IMR-90 (cell line): ENCODE measurements around the gene HOXB9. TPM values are rescaled to one million over a fixed set of nuclear protein-coding genes. Genes with fewer than 3 reads are reported as not detected.

Source experiments
- ATAC-seq: fragments of 200-7000 bp; cut with Tn5 transposase; 2 replicates; pipeline ENCODE4 v1.9.1; 2020; ENCODE audit warnings: low read depth, mild to moderate bottlenecking, moderate library complexity
- BruUV-seq: library from RNA; stranded (reverse); fragments of 400-500 nt; replicated peaks from 2 replicates; lab custom pipeline; 2021; lab: Mats Ljungman, UMichigan
- CTCF ChIA-PET: fragments of 300-600 bp; formaldehyde crosslinking; extraction: SDS; loops from one replicate; lab custom pipeline; 2021; ENCODE audit warnings: antibody characterized with exemption; lab: Yijun Ruan, JAX
- POLR2A ChIA-PET: fragments of 300-600 bp; sonication (Branson Sonifier 250); formaldehyde crosslinking; loops from one replicate; lab custom pipeline; 2022; ENCODE audit warnings: antibody characterized with exemption; ENCODE audit not compliant: unreplicated experiment; lab: Charles Lee
- DNase-seq: peaks from one replicate; pipeline ENCODE4 v3.0.0; 2013
- H2AFZ ChIP-seq: replicated peaks from 2 replicates; pipeline ENCODE3; 2013; ENCODE audit warnings: low read length, mild to moderate bottlenecking; ENCODE audit not compliant: poor library complexity
- H2AK5ac ChIP-seq: 2 replicates; pipeline ENCODE4 v1.6.1; 2013; ENCODE audit warnings: low read depth, low read length, inconsistent platforms
- H2AK9ac ChIP-seq: replicated peaks from 2 replicates; pipeline ENCODE3; 2013; ENCODE audit warnings: mild to moderate bottlenecking, low read depth, low read length, moderate library complexity; ENCODE audit not compliant: poor library complexity
- H2BK120ac ChIP-seq: 2 replicates; pipeline ENCODE4 v1.6.1; 2013; ENCODE audit warnings: low read depth, low read length, inconsistent platforms
- H2BK15ac ChIP-seq: 3 replicates; pipeline ENCODE4 v1.6.1; 2013; ENCODE audit warnings: low read depth, low read length, inconsistent platforms
- H2BK20ac ChIP-seq: 2 replicates; pipeline ENCODE4 v1.6.1; 2013; ENCODE audit warnings: low read depth, mild to moderate bottlenecking, inconsistent platforms, low read length, moderate library complexity
- H2BK5ac ChIP-seq: 2 replicates; pipeline ENCODE4 v1.6.1; 2013; ENCODE audit warnings: mild to moderate bottlenecking, low read depth, low read length, inconsistent platforms; ENCODE audit not compliant: poor library complexity, severe bottlenecking
- H3K14ac ChIP-seq: replicated peaks from 2 replicates; pipeline ENCODE4 v1.6.1; 2013; ENCODE audit warnings: low read depth, low read length, inconsistent platforms
- H3K18ac ChIP-seq: 2 replicates; pipeline ENCODE4 v1.6.1; 2013; ENCODE audit warnings: low read depth, low read length, control low read depth
- H3K23ac ChIP-seq: 2 replicates; pipeline ENCODE4 v1.6.1; 2013; ENCODE audit warnings: low read depth, low read length, inconsistent platforms
- H3K27ac ChIP-seq: 2 replicates; pipeline ENCODE4 v1.5.1; 2013; ENCODE audit warnings: mild to moderate bottlenecking, control low read depth, low read length; ENCODE audit not compliant: insufficient read depth
- H3K27me3 ChIP-seq: 2 replicates; pipeline ENCODE4 v1.6.1; 2013; ENCODE audit warnings: low read length; ENCODE audit not compliant: control insufficient read depth, insufficient read depth
- H3K36me3 ChIP-seq: 2 replicates; pipeline ENCODE4 v1.6.1; 2013; ENCODE audit warnings: low read length, mixed read lengths; ENCODE audit not compliant: control insufficient read depth, insufficient read depth
- H3K4ac ChIP-seq: 2 replicates; pipeline ENCODE4 v1.6.1; 2013; ENCODE audit warnings: low read depth, low read length, inconsistent platforms
- H3K4me1 ChIP-seq: 2 replicates; pipeline ENCODE4 v1.6.1; 2013; ENCODE audit warnings: low read length, mixed read lengths; ENCODE audit not compliant: control insufficient read depth, insufficient read depth
- H3K4me2 ChIP-seq: 2 replicates; pipeline ENCODE4 v1.6.1; 2013; ENCODE audit warnings: low read depth, mild to moderate bottlenecking, control low read depth, low read length, moderate library complexity
- H3K4me3 ChIP-seq: 2 replicates; pipeline ENCODE4 v1.5.1; 2013; ENCODE audit warnings: low read depth, mild to moderate bottlenecking, control low read depth, low read length, moderate library complexity; ENCODE audit not compliant: insufficient read depth
- H3K56ac ChIP-seq: 2 replicates; pipeline ENCODE4 v1.6.1; 2013; ENCODE audit warnings: low read length, inconsistent platforms; ENCODE audit not compliant: insufficient read depth; ENCODE audit errors: extremely low read depth
- H3K79me1 ChIP-seq, 2 experiments: 2 replicates each; pipeline ENCODE4 v1.6.1; 2013; ENCODE audit warnings: low read length in 2 of 2, inconsistent platforms in 1 of 2, low read depth in 1 of 2
- H3K9ac ChIP-seq: 2 replicates; pipeline ENCODE4 v1.6.1; 2013; ENCODE audit warnings: low read depth, low read length, control low read depth
- H3K9me1 ChIP-seq: 2 replicates; pipeline ENCODE4 v1.6.1; 2013; ENCODE audit warnings: low read length, inconsistent platforms; ENCODE audit not compliant: insufficient read depth
- H3K9me3 ChIP-seq: 2 replicates; pipeline ENCODE4 v1.6.1; 2013; ENCODE audit warnings: low read length; ENCODE audit not compliant: control insufficient read depth, insufficient read depth
- H4K20me1 ChIP-seq: 2 replicates; pipeline ENCODE4 v1.6.1; 2013; ENCODE audit warnings: low read length, inconsistent platforms; ENCODE audit not compliant: insufficient read depth
- H4K5ac ChIP-seq: 2 replicates; pipeline ENCODE4 v1.6.1; 2013; ENCODE audit warnings: mild to moderate bottlenecking, low read depth, low read length, control low read depth
- H4K8ac ChIP-seq, 2 experiments: 2 replicates each; pipeline ENCODE4 v1.6.1; 2013; ENCODE audit warnings: low read depth in 2 of 2, low read length in 2 of 2, control low read depth in 1 of 2, inconsistent platforms in 1 of 2
- H4K91ac ChIP-seq: 2 replicates; pipeline ENCODE4 v1.6.1; 2013; ENCODE audit warnings: low read depth, low read length, inconsistent platforms; ENCODE audit not compliant: insufficient read depth
- BHLHE40 ChIP-seq: fragments of 150-350 bp; IDR thresholded peaks from 2 replicates; pipeline ENCODE4 v1.6.1; 2016; ENCODE audit warnings: mild to moderate bottlenecking, low read depth, low read length
- CEBPB ChIP-seq: IDR thresholded peaks from 2 replicates; pipeline ENCODE4 v1.6.1; 2012; ENCODE audit warnings: low read depth, low read length, improper control_type of control experiment
- CHD1 ChIP-seq: IDR thresholded peaks from 2 replicates; pipeline ENCODE4 v1.6.1; 2012; ENCODE audit warnings: low read depth, low read length, improper control_type of control experiment
- ELK1 ChIP-seq: fragments of 150-350 bp; IDR thresholded peaks from 2 replicates; pipeline ENCODE4 v1.6.1; 2016; ENCODE audit warnings: low read depth, mild to moderate bottlenecking, low read length, moderate library complexity, borderline replicate concordance
- FOS ChIP-seq: fragments of 150-350 bp; IDR thresholded peaks from 2 replicates; pipeline ENCODE4 v1.6.1; 2016; ENCODE audit warnings: low read depth, low read length
- MAFK ChIP-seq: IDR thresholded peaks from 2 replicates; pipeline ENCODE4 v1.6.1; 2012; ENCODE audit warnings: low read depth, low read length, improper control_type of control experiment
- MAZ ChIP-seq: IDR thresholded peaks from 2 replicates; pipeline ENCODE4 v1.6.1; 2012; ENCODE audit warnings: low read depth, mild to moderate bottlenecking, low read length, improper control_type of control experiment, moderate library complexity, borderline replicate concordance
- MXI1 ChIP-seq: IDR thresholded peaks from 2 replicates; pipeline ENCODE4 v1.6.1; 2012; ENCODE audit warnings: low read depth, mild to moderate bottlenecking, low read length, moderate library complexity, borderline replicate concordance
- NFE2L2 ChIP-seq: fragments of 150-350 bp; IDR thresholded peaks from 2 replicates; pipeline ENCODE4 v1.6.1; 2016; ENCODE audit warnings: low read depth, mild to moderate bottlenecking, low read length
- POLR2A ChIP-seq: IDR thresholded peaks from 2 replicates; pipeline ENCODE4 v1.6.1; 2012; ENCODE audit warnings: mild to moderate bottlenecking, low read depth, low read length
- RAD21 ChIP-seq: IDR thresholded peaks from 2 replicates; pipeline ENCODE4 v1.6.1; 2012; ENCODE audit warnings: low read length, improper control_type of control experiment
- RCOR1 ChIP-seq: IDR thresholded peaks from 2 replicates; pipeline ENCODE4 v1.6.1; 2012; ENCODE audit warnings: mild to moderate bottlenecking, low read length, improper control_type of control experiment; ENCODE audit not compliant: insufficient replicate concordance
- RFX5 ChIP-seq: IDR thresholded peaks from 2 replicates; pipeline ENCODE4 v1.8.0; 2012; ENCODE audit warnings: low read depth, mild to moderate bottlenecking, low read length, moderate library complexity
- SMC3 ChIP-seq: fragments of 150-350 bp; IDR thresholded peaks from 2 replicates; pipeline ENCODE4 v1.6.1; 2016; ENCODE audit warnings: low read depth, mild to moderate bottlenecking, antibody characterized with exemption, low read length, moderate library complexity
- USF2 ChIP-seq: fragments of 150-350 bp; IDR thresholded peaks from 2 replicates; pipeline ENCODE4 v1.6.1; 2017; ENCODE audit warnings: mild to moderate bottlenecking, antibody characterized with exemption, low read length, low read depth
- WGBS, 2 experiments: methylation state at CpG; one replicate each; pipeline versions ENCODE4 v1.1.5 to v1.1.7; 2013; ENCODE audit warnings: missing lambda C conversion rate in 2 of 2; ENCODE audit not compliant: insufficient read length in 1 of 2; ENCODE audit errors: extremely low coverage in 2 of 2; 5-methylcytosine and 5-hydroxymethylcytosine counted together
- dilution Hi-C: fragments of 300-500 bp; cut with HindIII; formaldehyde crosslinking; loops from one replicate; pipeline ENCODE4 v1.14.3; 2018; ENCODE audit warnings: low sequenced_read_pairs; ENCODE audit not compliant: unreplicated experiment
- in situ Hi-C: fragments of 300-500 bp; cut with MboI; formaldehyde crosslinking; loops from 3 replicates; pipeline ENCODE4 v1.14.3; 2019; ENCODE audit warnings: low sequenced_read_pairs, inconsistent platforms, mixed read lengths
- intact Hi-C: fragments of 100-400 bp; cut with micrococcal nuclease; formaldehyde crosslinking; loops from 2 replicates; pipeline ENCODE4 v1.10.0; 2022
- polyA plus RNA-seq, 3 experiments: library from polyadenylated mRNA; depleted of rRNA; stranded (reverse); fragments of >200 nt; gene quantifications; 2 replicates each; pipeline ENCODE4 v1.2.3, GENCODE V29; 2012; ENCODE audit warnings: low replicate concordance in 1 of 3
- total RNA-seq: library from RNA; depleted of rRNA; stranded (reverse); fragments of >200 nt; gene quantifications from 2 replicates; pipeline ENCODE4 v1.2.3, GENCODE V29; 2012
- TF ChIP-seq, protein P1 (sequence below): conservative IDR thresholded peaks from 2 replicates; pipeline ENCODE4 v1.5.1; 2012; ENCODE audit warnings: mild to moderate bottlenecking, low read depth, low read length, improper control_type of control experiment

HOXB9 gene
- total and polyA plus RNA-seq, 2 of the 4 experiments (the other 2 are of a cell fraction): 0.05 TPM; not detected in 1

DNA sequence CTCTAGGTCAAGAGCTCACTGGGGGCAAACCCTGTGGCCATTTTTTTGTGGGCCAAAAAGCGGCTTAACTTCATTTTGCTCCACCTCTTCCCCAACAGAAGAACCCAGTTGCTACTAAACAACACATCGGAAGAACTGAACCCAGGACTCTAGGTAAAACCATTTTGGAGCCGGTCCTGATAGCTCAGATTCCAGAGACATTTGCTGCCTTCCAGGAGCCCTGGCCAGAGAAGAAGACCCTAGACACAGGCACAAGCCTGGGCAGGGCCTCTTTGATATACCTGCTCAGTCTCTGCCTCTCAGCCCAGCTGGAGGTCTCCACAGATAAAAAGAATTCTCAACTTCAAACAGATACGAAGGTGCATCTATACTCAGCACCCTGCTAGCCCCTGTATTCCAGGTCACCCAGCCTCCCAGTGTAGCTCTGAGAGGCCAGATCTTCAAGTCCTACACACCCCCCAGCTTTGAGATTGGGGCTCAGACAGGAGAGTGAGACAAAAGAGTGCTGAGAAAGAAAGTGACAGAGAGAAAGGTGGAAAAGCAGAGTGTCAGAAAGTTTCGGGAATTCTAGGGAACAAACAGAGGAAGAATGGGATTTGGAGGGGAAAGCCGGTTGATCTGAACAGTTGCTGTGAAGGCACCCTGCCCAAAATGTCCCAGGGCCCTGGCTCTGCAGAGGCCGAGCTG is 6.6 kb upstream of the HOXB9 start:
- POLR2A ChIA-PET: no interaction called here
- H3K27me3 ChIP-seq: peaks cover 98% of the 10 kb centered on the region

More for the DNA sequence above, 6.6 kb upstream of the HOXB9 start:
- no peaks in the 10 kb centered on the region for H3K79me1 ChIP-seq
- dilution Hi-C loops: no loop called here
- no peak overlapping the region for H4K91ac ChIP-seq
- intact Hi-C loops: no loop called here
- no peak overlapping the region for H2BK5ac ChIP-seq
- H3K4me3 ChIP-seq: no peak overlapping the region
- CTCF ChIA-PET: no interaction called here
- no peak overlapping the region for H4K5ac ChIP-seq
- H3K56ac ChIP-seq: no peak overlapping the region
- peaks cover 3% of the 10 kb centered on the region; the same call in 1 of the 2 replicates for H4K20me1 ChIP-seq
- H3K14ac ChIP-seq: no peak overlapping the region
- no peak overlapping the region for H2BK15ac ChIP-seq
- H2AK9ac ChIP-seq: no peak overlapping the region
- no peak overlapping the region for H2BK20ac ChIP-seq
- no TSS peak for BruUV-seq
- no peak for TF ChIP-seq RFX5
- TF ChIP-seq, protein P1, sequence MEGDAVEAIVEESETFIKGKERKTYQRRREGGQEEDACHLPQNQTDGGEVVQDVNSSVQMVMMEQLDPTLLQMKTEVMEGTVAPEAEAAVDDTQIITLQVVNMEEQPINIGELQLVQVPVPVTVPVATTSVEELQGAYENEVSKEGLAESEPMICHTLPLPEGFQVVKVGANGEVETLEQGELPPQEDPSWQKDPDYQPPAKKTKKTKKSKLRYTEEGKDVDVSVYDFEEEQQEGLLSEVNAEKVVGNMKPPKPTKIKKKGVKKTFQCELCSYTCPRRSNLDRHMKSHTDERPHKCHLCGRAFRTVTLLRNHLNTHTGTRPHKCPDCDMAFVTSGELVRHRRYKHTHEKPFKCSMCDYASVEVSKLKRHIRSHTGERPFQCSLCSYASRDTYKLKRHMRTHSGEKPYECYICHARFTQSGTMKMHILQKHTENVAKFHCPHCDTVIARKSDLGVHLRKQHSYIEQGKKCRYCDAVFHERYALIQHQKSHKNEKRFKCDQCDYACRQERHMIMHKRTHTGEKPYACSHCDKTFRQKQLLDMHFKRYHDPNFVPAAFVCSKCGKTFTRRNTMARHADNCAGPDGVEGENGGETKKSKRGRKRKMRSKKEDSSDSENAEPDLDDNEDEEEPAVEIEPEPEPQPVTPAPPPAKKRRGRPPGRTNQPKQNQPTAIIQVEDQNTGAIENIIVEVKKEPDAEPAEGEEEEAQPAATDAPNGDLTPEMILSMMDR: no peak
- no peak for TF ChIP-seq SMC3
- TF ChIP-seq NFE2L2: no peak
- TF ChIP-seq POLR2A: no peak
- no peak for TF ChIP-seq BHLHE40
- no peak for TF ChIP-seq ELK1
- TF ChIP-seq FOS: no peak
- no peak for TF ChIP-seq MAFK
- no peak for TF ChIP-seq USF2
- TF ChIP-seq RAD21: no peak
- TF ChIP-seq CHD1: no peak
- TF ChIP-seq MAZ: no peak
- TF ChIP-seq CEBPB: no peak
- no peak for TF ChIP-seq RCOR1
- TF ChIP-seq MXI1: no peak
- H3K9me3 ChIP-seq: peaks cover 37% of the 10 kb centered on the region
- no peaks in the 10 kb centered on the region for H3K9me1 ChIP-seq
- H3K27ac ChIP-seq: no peak overlapping the region
- H3K9ac ChIP-seq: no peak overlapping the region
- DNase-seq (no peak), ATAC-seq (no peak)
- H3K4me2 ChIP-seq: no peak overlapping the region
- no peak overlapping the region for H4K8ac ChIP-seq
- H3K23ac ChIP-seq: no peak overlapping the region
- in situ Hi-C loops: no loop called here
- H2BK120ac ChIP-seq: no peak overlapping the region
- H2AFZ ChIP-seq: no peak overlapping the region
- no peak overlapping the region for H3K4ac ChIP-seq
- 13% methylated on average over 2 of the region's 7 CpGs; no CpG with 5 or more reads in 1 of the 2 experiments for WGBS, 2 experiments
- H3K18ac ChIP-seq: no peak overlapping the region
- no peaks in the 10 kb centered on the region for H3K4me1 ChIP-seq
- H3K36me3 ChIP-seq: no peaks in the 10 kb centered on the region
- H2AK5ac ChIP-seq: no peak overlapping the region
